HG03378 (cell line): ENCODE data around the gene TCF3.

Source experiments
- ATAC-seq: cut with Tn5 transposase; IDR thresholded peaks from one replicate; pipeline ENCODE4 v1.9.1; 2021; ENCODE audit warnings: mild to moderate bottlenecking, moderate library complexity; ENCODE audit not compliant: unreplicated experiment

TCF3 gene

GRCh38 chr19:1590641-1591397 is 61.6 kb downstream of the TCF3 start:
- no peak for ATAC-seq

DNA sequence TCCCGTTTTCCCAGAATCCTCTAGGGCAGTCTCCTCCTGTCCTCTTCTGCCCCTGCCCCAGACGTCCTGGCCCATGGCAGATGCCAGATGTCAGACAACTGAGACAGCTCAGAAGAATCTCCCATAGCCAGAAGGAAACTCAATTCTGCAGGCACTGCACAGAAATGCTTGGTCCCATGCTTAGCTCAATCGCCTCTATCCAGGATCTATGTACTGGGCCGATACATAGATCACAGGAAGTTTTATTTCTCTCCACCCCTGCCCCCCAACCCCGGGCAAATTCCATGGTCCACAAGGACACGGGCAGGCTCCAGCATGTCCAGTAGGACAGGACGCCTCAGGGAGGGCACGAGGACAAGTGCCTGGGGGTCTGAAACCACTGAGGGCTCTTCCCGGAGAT is 64.5 kb downstream of the TCF3 start:
- no peak for ATAC-seq

- ATAC-seq: no peak
Measured at GRCh38 chr19:1585243-1585580, 67.2 kb downstream of the TCF3 start.

GRCh38 chr19:1584500-1585242 is 67.7 kb downstream of the TCF3 start:
- ATAC-seq: no peak

GRCh38 chr19:1582201-1582600 is 70.2 kb downstream of the TCF3 start:
- no peak for ATAC-seq

- no peak for ATAC-seq
Measured at GRCh38 chr19:1580957-1581356, 71.5 kb downstream of the TCF3 start.

GRCh38 chr19:1580382-1580781 is 72.0 kb downstream of the TCF3 start:
- no peak for ATAC-seq

- ATAC-seq: no peak
Measured at GRCh38 chr19:1579222-1579621, 73.2 kb downstream of the TCF3 start.

DNA sequence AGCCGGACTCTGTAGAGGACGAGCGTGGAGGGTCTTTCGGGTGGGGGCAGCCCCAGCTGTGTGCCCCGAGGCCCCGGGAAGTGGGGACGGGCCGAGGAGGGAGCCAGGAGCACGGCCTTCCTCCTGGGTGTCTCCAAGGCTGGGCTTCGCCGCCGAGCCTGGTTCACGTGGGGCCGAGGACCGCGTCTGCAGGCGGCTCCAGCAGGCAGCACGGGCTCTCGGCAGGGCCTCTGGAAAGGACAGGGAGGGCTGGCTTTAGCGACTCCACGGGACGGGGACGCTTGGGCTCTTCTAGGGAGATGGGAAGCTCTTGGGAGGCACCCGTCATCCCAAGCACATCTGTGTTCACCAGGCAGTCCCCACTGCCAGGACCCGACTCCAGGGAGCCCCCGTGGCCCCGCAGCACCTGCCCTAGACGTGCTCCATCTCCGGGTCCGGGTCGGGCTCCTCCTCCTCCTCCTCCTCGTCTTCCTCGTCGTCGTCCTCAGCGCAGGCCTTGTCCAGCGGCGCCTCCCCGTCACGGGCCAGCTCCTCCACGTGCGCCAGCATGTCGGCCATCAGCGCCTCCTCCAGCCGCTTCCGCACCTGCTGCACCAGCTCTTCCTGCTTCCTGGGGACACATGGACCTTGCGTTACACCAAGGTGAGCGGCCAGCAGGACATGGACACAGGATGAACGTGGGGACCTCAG is 74.3 kb downstream of the TCF3 start:
- ATAC-seq: no peak

GRCh38 chr19:1577090-1577928 is 75.1 kb downstream of the TCF3 start:
- ATAC-seq: no peak

- no peak for ATAC-seq
Measured at GRCh38 chr19:1576242-1577089, 75.9 kb downstream of the TCF3 start.

GRCh38 chr19:1575323-1576241 is 76.8 kb downstream of the TCF3 start:
- ATAC-seq: no peak

DNA sequence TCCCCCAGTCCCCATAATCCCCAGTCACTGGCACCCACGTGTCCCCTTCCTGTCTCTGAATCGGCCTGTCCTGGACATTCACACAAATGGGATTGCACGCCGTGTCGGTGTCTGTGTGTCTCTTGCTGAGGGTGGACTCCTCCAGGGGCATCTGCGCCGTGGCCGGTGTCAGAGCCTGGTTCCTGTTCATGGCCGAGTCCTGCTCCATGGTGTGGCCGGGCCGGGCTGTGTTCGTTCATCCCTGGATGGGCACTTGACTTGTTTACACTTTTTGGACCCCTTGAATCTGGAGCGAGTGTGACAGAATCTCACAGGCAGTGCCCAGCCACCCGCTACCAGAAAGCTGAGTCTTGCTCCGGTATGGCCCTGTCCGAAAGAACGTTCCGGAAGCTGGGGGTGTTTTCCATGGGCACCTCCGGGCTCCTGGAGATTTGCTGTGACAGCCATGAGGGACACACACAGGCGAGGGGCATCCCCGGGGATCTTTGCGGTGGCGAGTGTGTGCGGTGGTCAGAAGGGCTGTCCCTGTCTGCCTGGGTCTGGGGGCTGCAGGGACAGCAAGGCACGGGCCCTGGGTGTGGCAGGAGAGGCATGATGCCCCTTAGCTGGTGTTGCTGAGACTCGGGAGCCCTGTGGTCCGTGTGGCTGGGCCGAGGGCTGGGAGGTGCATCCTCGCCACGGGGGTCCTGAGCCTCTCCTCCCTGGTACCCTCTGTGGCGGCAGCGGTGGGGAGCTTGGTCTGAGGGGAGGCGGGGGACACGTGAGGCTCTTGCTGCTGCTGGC is 77.9 kb downstream of the TCF3 start:
- no peak for ATAC-seq

GRCh38 chr19:1572795-1573194 is 79.6 kb downstream of the TCF3 start:
- no peak for ATAC-seq

GRCh38 chr19:1571358-1571757 is 81.1 kb downstream of the TCF3 start:
- ATAC-seq: no peak

- no peak for ATAC-seq
Measured at GRCh38 chr19:1570836-1571235, 81.6 kb downstream of the TCF3 start.

GRCh38 chr19:1569997-1570396 is 82.4 kb downstream of the TCF3 start:
- no peak for ATAC-seq

GRCh38 chr19:1568320-1569019 is 83.9 kb downstream of the TCF3 start, which contains the start of gene MEX3D:
Gene MEX3D, minus strand, starts transcription at chr19:1568325. Its CDS starts 267 bp downstream, at chr19:1568058.
- ATAC-seq: no peak
